Stimulated activated CD8-positive, alpha-beta memory T cell treated with anti-CD3 and anti-CD28 coated beads, Interleukin-7, amount 100 ng/mL, for 24 hours (primary cell): ENCODE measurements around the gene CHRNA7.
"Not testable (repeated sequence)": the region's sequence is repeated elsewhere in the genome, so short reads cannot be mapped to it uniquely, and the experiment has no call there.

ENCODE experiments used
- DNase-seq: peaks from one replicate; pipeline ENCODE4 v3.0.0-alpha.2; 2020; ENCODE audit warnings: low read depth

CHRNA7 gene

GRCh38 chr15:32193780-32194179 lies 163.5 kb downstream of the CHRNA7 start:
- not testable (repeated sequence) for DNase-seq

- not testable (repeated sequence) for DNase-seq
Observed at GRCh38 chr15:32196206-32196605, 165.9 kb downstream of the CHRNA7 start.

- DNase-seq: not testable (repeated sequence)
Observed at GRCh38 chr15:32198938-32199337, 168.6 kb downstream of the CHRNA7 start.

- DNase-seq: not testable (repeated sequence)
Observed at GRCh38 chr15:32209081-32209480, 178.8 kb downstream of the CHRNA7 start.

GRCh38 chr15:32218666-32219065 lies 188.4 kb downstream of the CHRNA7 start:
- DNase-seq: no peak
